Endothelial cell of umbilical vein (primary cell): ENCODE results near the gene AKAP11. TPM values are rescaled to one million over a fixed set of nuclear protein-coding genes. Genes with fewer than 3 reads are reported as not detected.

Experiments
- BruUV-seq: library from RNA; stranded (reverse); fragments of 400-500 nt; replicated peaks from 2 replicates; lab custom pipeline; 2021; lab: Mats Ljungman, UMichigan
- CTCF ChIA-PET: fragments of 300-600, 350-600 bp; sonication (Branson Sonifier 250); formaldehyde crosslinking; loops from one replicate; lab custom pipeline; 2021; ENCODE audit warnings: antibody characterized with exemption, inconsistent platforms; lab: Charles Lee
- POLR2A ChIA-PET: fragments of 300-600, 350-600 bp; sonication (Branson Sonifier 250); formaldehyde crosslinking; loops from one replicate; lab custom pipeline; 2021; ENCODE audit warnings: antibody characterized with exemption, inconsistent platforms; lab: Charles Lee
- DNase-seq: peaks from one replicate; pipeline ENCODE4 v3.0.0-alpha.2; 2011; ENCODE audit warnings: low read depth, low spot score
- FAIRE-seq: peaks from 2 replicates; lab custom pipeline; 2011; peaks lifted over from hg19 to GRCh38; lab: Jason Lieb, UNC
- H2AFZ ChIP-seq: 2 replicates; pipeline ENCODE4 v1.6.0; 2012; ENCODE audit warnings: low read depth, low read length, control low read depth, inconsistent platforms
- H3K27ac ChIP-seq: 2 replicates; pipeline ENCODE4 v1.5.1; 2011; ENCODE audit warnings: low read depth, mild to moderate bottlenecking, control low read depth, low read length, moderate library complexity; ENCODE audit not compliant: insufficient read depth
- H3K27me3 ChIP-seq, 2 experiments: 2 replicates each; pipeline versions ENCODE4 v1.6.0 to v1.6.1; 2011; ENCODE audit warnings: low read length in 2 of 2, mixed read lengths in 1 of 2; ENCODE audit not compliant: control insufficient read depth in 2 of 2, insufficient read depth in 2 of 2
- H3K36me3 ChIP-seq, 2 experiments: 2 replicates in 1 of 2; 3 replicates in 1 of 2; pipeline ENCODE4 v1.5.1; 2011; ENCODE audit warnings: low read length in 2 of 2, mild to moderate bottlenecking in 1 of 2, moderate library complexity in 1 of 2; ENCODE audit not compliant: control insufficient read depth in 2 of 2, insufficient read depth in 2 of 2; ENCODE audit errors: extremely low read depth in 1 of 2
- H3K4me1 ChIP-seq: 3 replicates; pipeline ENCODE4 v1.5.1; 2011; ENCODE audit warnings: mild to moderate bottlenecking, low read length; ENCODE audit not compliant: control insufficient read depth, insufficient read depth; ENCODE audit errors: extremely low read depth
- H3K4me2 ChIP-seq: 2 replicates; pipeline ENCODE4 v1.6.1; 2011; ENCODE audit warnings: low read length, control low read depth, mixed read lengths; ENCODE audit not compliant: insufficient read depth
- H3K4me3 ChIP-seq, 3 experiments: fragments of 200-600 bp in 1 of 3; sonication (generic), shearing (Covaris generic) in 1 of 3; replicated peaks in 1 of 3; 2 replicates each; pipeline ENCODE4 v1.5.1; 2011 to 2016; ENCODE audit warnings: control low read depth in 3 of 3, low read length in 3 of 3, mild to moderate bottlenecking in 2 of 3, inconsistent platforms in 1 of 3, low read depth in 1 of 3, moderate library complexity in 1 of 3; ENCODE audit not compliant: insufficient read depth in 1 of 3
- H3K79me2 ChIP-seq: 2 replicates; pipeline ENCODE4 v1.6.0; 2012; ENCODE audit warnings: low read length, inconsistent platforms; ENCODE audit not compliant: control insufficient read depth, insufficient read depth
- H3K9ac ChIP-seq: replicated peaks from 2 replicates; pipeline ENCODE3; 2011; ENCODE audit warnings: low read length, control low read depth; ENCODE audit not compliant: insufficient read depth; ENCODE audit errors: extremely low read depth
- H3K9me1 ChIP-seq: replicated peaks from 3 replicates; pipeline ENCODE4 v1.6.0; 2011; ENCODE audit warnings: mild to moderate bottlenecking, low read length; ENCODE audit not compliant: control insufficient read depth, insufficient read depth; ENCODE audit errors: extremely low read depth
- H3K9me3 ChIP-seq: replicated peaks from 2 replicates; pipeline ENCODE4 v1.5.1; 2012; ENCODE audit warnings: low read length, inconsistent platforms; ENCODE audit not compliant: control insufficient read depth, insufficient read depth
- H4K20me1 ChIP-seq: replicated peaks from 2 replicates; pipeline ENCODE3; 2011; ENCODE audit warnings: mild to moderate bottlenecking, low read length; ENCODE audit not compliant: control insufficient read depth, insufficient read depth; ENCODE audit errors: extremely low read depth
- CTCF ChIP-seq, 2 donors: IDR thresholded peaks; 1 replicate in 1 of 2; 2 replicates in 1 of 2; pipeline ENCODE4 v1.5.1; 2011; ENCODE audit warnings: low read length in 2 of 2, mild to moderate bottlenecking in 2 of 2, moderate library complexity in 2 of 2, control low read depth in 1 of 2, inconsistent platforms in 1 of 2, low read depth in 1 of 2; ENCODE audit not compliant: insufficient read depth in 1 of 2; ENCODE audit errors: extremely low read depth in 1 of 2
- EZH2 ChIP-seq: IDR thresholded peaks from 2 replicates; pipeline ENCODE4 v1.6.1; 2012; ENCODE audit warnings: borderline replicate concordance, low read depth, mild to moderate bottlenecking, moderate library complexity, low read length, inconsistent platforms; ENCODE audit not compliant: severe bottlenecking
- FOS ChIP-seq: IDR thresholded peaks from 2 replicates; pipeline ENCODE4 v1.6.1; 2011; ENCODE audit warnings: mild to moderate bottlenecking, low read length, moderate library complexity, borderline replicate concordance; ENCODE audit not compliant: insufficient read depth
- GATA2 ChIP-seq: IDR thresholded peaks from 2 replicates; pipeline ENCODE4 v1.7.0; 2011; ENCODE audit warnings: low read depth, mild to moderate bottlenecking, moderate library complexity, mixed read lengths, low read length; ENCODE audit not compliant: insufficient read length, insufficient read depth
- JUN ChIP-seq: IDR thresholded peaks from 2 replicates; pipeline ENCODE4 v1.6.1; 2011; ENCODE audit warnings: borderline replicate concordance, low read depth; ENCODE audit not compliant: insufficient read length, insufficient read depth
- MAX ChIP-seq: IDR thresholded peaks from 2 replicates; pipeline ENCODE4 v1.6.1; 2011; ENCODE audit not compliant: insufficient read depth, insufficient read length
- MYC ChIP-seq: IDR thresholded peaks from one replicate; pipeline ENCODE4 v1.6.1; 2011; ENCODE audit warnings: mild to moderate bottlenecking, low read depth, low read length
- POLR2A ChIP-seq: IDR thresholded peaks from 2 replicates; pipeline ENCODE4 v1.6.1; 2012; ENCODE audit warnings: low read depth, mild to moderate bottlenecking, control low read depth, low read length
- POLR2AphosphoS5 ChIP-seq: IDR thresholded peaks from 2 replicates; pipeline ENCODE4 v1.6.1; 2012; ENCODE audit warnings: low read depth, mild to moderate bottlenecking, control low read depth, low read length, moderate library complexity; ENCODE audit not compliant: insufficient read depth
- dilution Hi-C: fragments of 300-500 bp; cut with MboI; formaldehyde crosslinking; loops from one replicate; pipeline ENCODE4 v1.15.0; 2019; ENCODE audit warnings: low sequenced_read_pairs; ENCODE audit not compliant: extremely low pct_ligation_motif_present
- intact Hi-C: fragments of 100-400 bp; cut with micrococcal nuclease; formaldehyde crosslinking; loops from one replicate; pipeline ENCODE4 v1.10.0; 2022
- polyA plus RNA-seq, 4 experiments: library from polyadenylated mRNA; depleted of rRNA in 3 of 4; stranded (reverse) in 3 of 4; unstranded in 1 of 4; fragments of >200 nt; gene quantifications; 2 replicates each; pipeline versions ENCODE4 v1.2.1 to v1.2.3, GENCODE V29; 2011 to 2012; ENCODE audit warnings: missing spikeins in 1 of 4
- total RNA-seq: library from RNA; stranded (reverse); gene quantifications from 2 replicates; pipeline ENCODE4 v1.2.3, GENCODE V29; 2021

The AKAP11 gene
- total and polyA plus RNA-seq, 2 donors (not counting 3 experiments of a cell fraction or from before 2014, with no cell fraction given) = 4.9 to 20.2 TPM

GRCh38 chr13:42275098-42275471 lies 3.1 kb downstream of the AKAP11 start:
- intact Hi-C loops = no loop called here
- POLR2A ChIA-PET = no interaction called here

GRCh38 chr13:42275506-42275905 lies 3.6 kb downstream of the AKAP11 start:
- Histone ChIP-seq H3K9ac (no peak overlapping the region), H2AFZ (no peak overlapping the region), H4K20me1 (no peaks in the 10 kb centered on the region), H3K27me3 (no peaks in the 10 kb centered on the region), H3K36me3 (no peaks in the 10 kb centered on the region), H3K79me2 (peaks cover 57% of the 10 kb centered on the region), H3K27ac (no peak overlapping the region), H3K4me3 (no peak overlapping the region), H3K9me3 (no peaks in the 10 kb centered on the region), H3K4me1 (peaks cover 23% of the 10 kb centered on the region), H3K4me2 (no peak overlapping the region), H3K9me1 (no peaks in the 10 kb centered on the region)
- FAIRE-seq (no peak), DNase-seq (no peak)
- dilution Hi-C loops = no loop called here
- BruUV-seq = no TSS peak
- CTCF ChIA-PET = no interaction called here
- intact Hi-C loops = no loop called here
- POLR2A ChIA-PET = no interaction called here
- TF ChIP-seq MYC (no peak), JUN (no peak), POLR2A (no peak), CTCF (IDR thresholded peaks at IDR 0.05; ENCODE audit: extremely low read depth in 1 of 2, insufficient read depth in 1 of 2, low read depth in 1 of 2, low read length in 2 of 2) (no peak), GATA2 (no peak), POLR2AphosphoS5 (no peak), MAX (no peak), EZH2 (no peak), FOS (no peak)

More at GRCh38 chr13:42275098-42275471, 3.1 kb downstream of the AKAP11 start:
- H3K9ac ChIP-seq = no peak overlapping the region
- no peaks in the 10 kb centered on the region for H3K9me3 ChIP-seq
- FAIRE-seq (no peak), DNase-seq (no peak)
- TF ChIP-seq POLR2AphosphoS5 (no peak), POLR2A (no peak)
- no peaks in the 10 kb centered on the region for H3K27me3 ChIP-seq
- no TSS peak for BruUV-seq
- H3K27ac ChIP-seq = no peak overlapping the region
- H4K20me1 ChIP-seq = no peaks in the 10 kb centered on the region
- H3K4me2 ChIP-seq = no peak overlapping the region
- dilution Hi-C loops = no loop called here
- H3K4me1 ChIP-seq = peaks cover 22% of the 10 kb centered on the region
- H3K36me3 ChIP-seq = no peaks in the 10 kb centered on the region
- no peaks in the 10 kb centered on the region for H3K9me1 ChIP-seq
- H3K4me3 ChIP-seq = no peak overlapping the region
- peaks cover 54% of the 10 kb centered on the region for H3K79me2 ChIP-seq
- CTCF ChIA-PET = no interaction called here
- H2AFZ ChIP-seq = no peak overlapping the region
